PC-9 (cell line): ENCODE results near the gene SCRN3. TPM values are rescaled to one million over a fixed set of nuclear protein-coding genes. Genes with fewer than 3 reads are reported as not detected.

Experiments
- BruUV-seq: library from RNA; stranded (reverse); fragments of 400-500 nt; replicated peaks from 2 replicates; lab custom pipeline; 2021; lab: Mats Ljungman, UMichigan
- CTCF ChIA-PET: fragments of 300-600 bp; sonication (Branson Sonifier 250); formaldehyde crosslinking; loops from one replicate; lab custom pipeline; 2022; ENCODE audit warnings: antibody characterized with exemption; lab: Charles Lee
- POLR2A ChIA-PET: fragments of 300-600 bp; sonication (Branson Sonifier 250); formaldehyde crosslinking; loops from one replicate; lab custom pipeline; 2022; ENCODE audit warnings: antibody characterized with exemption; ENCODE audit not compliant: unreplicated experiment; lab: Charles Lee
- DNase-seq, 2 experiments: peaks; one replicate each; pipeline versions ENCODE4 v3.0.0 to v3.0.0-alpha.2; 2015 to 2022; ENCODE audit warnings: mixed read lengths in 1 of 2
- H2AFZ ChIP-seq: fragments of 200-600 bp; sonication (generic); 2 replicates; pipeline ENCODE4 v1.8.1; 2017; ENCODE audit warnings: antibody characterized with exemption
- H3F3A ChIP-seq: fragments of 200-600 bp; sonication (generic); 2 replicates; pipeline ENCODE4 v1.8.1; 2017; ENCODE audit warnings: antibody characterized with exemption, mild to moderate bottlenecking, low read depth; ENCODE audit not compliant: insufficient read depth
- H3K27ac ChIP-seq: fragments of 200-600 bp; sonication (generic); 2 replicates; pipeline ENCODE4 v1.6.1; 2016; ENCODE audit warnings: mixed run types
- H3K27me3 ChIP-seq: fragments of 200-600 bp; sonication (generic); 2 replicates; pipeline ENCODE4 v1.6.1; 2016; ENCODE audit warnings: low read depth, mixed run types; ENCODE audit not compliant: insufficient read depth
- H3K36me3 ChIP-seq: fragments of 200-600 bp; sonication (generic); 2 replicates; pipeline ENCODE4 v1.6.1; 2016; ENCODE audit warnings: low read depth, mixed run types
- H3K4me1 ChIP-seq: fragments of 200-600 bp; sonication (generic); replicated peaks from 2 replicates; pipeline ENCODE4 v1.6.1; 2016; ENCODE audit warnings: mixed run types; ENCODE audit not compliant: insufficient read depth
- H3K4me2 ChIP-seq: fragments of 200-600 bp; sonication (generic); 2 replicates; pipeline ENCODE4 v1.6.1; 2017; ENCODE audit warnings: mixed run types
- H3K4me3 ChIP-seq: fragments of 200-600 bp; sonication (generic); 2 replicates; pipeline ENCODE4 v1.6.1; 2016; ENCODE audit warnings: mixed run types
- H3K79me2 ChIP-seq: fragments of 200-600 bp; sonication (generic); 2 replicates; pipeline ENCODE4 v1.6.1; 2017; ENCODE audit warnings: low read depth, mixed run types
- H3K9me2 ChIP-seq: fragments of 200-600 bp; sonication (generic); 2 replicates; pipeline ENCODE4 v1.8.1; 2017; ENCODE audit warnings: mild to moderate bottlenecking; ENCODE audit not compliant: insufficient read depth
- H3K9me3 ChIP-seq: fragments of 200-600 bp; sonication (generic); 2 replicates; pipeline ENCODE4 v1.8.1; 2016; ENCODE audit warnings: low read depth; ENCODE audit not compliant: insufficient read depth
- H4K20me1 ChIP-seq: fragments of 200-600 bp; sonication (generic); 2 replicates; pipeline ENCODE4 v1.8.1; 2017; ENCODE audit not compliant: insufficient read depth
- CTCF ChIP-seq: fragments of 200-600 bp; sonication (generic); conservative IDR thresholded peaks from 2 replicates; pipeline ENCODE4 v1.6.1; 2017; ENCODE audit warnings: mixed run types, antibody characterized with exemption, mild to moderate bottlenecking, moderate library complexity
- EZH2 ChIP-seq: fragments of 200-600 bp; sonication (generic); IDR thresholded peaks from 2 replicates; pipeline ENCODE4 v1.8.0; 2017; ENCODE audit warnings: antibody characterized with exemption, low read depth
- intact Hi-C: fragments of 100-400 bp; cut with micrococcal nuclease; formaldehyde crosslinking; loops from one replicate; pipeline ENCODE4 v1.10.0; 2022; ENCODE audit not compliant: unreplicated experiment
- total RNA-seq: library from RNA; stranded (reverse); gene quantifications from 2 replicates; pipeline ENCODE4 v1.2.3, GENCODE V29; 2021

SCRN3 gene
- total RNA-seq, 1 experiment from 2014 or later, result 28.7 TPM

GRCh38 chr2:174439950-174440349 lies 44.4 kb downstream of the SCRN3 start:
- Histone ChIP-seq H3K79me2 (no peaks in the 10 kb centered on the region), H3F3A (peaks cover 7% of the 10 kb centered on the region), H3K27ac (no peak overlapping the region), H3K4me3 (no peak overlapping the region), H3K4me2 (no peak overlapping the region), H3K9me2 (no peaks in the 10 kb centered on the region), H3K36me3 (no peaks in the 10 kb centered on the region), H3K4me1 (peaks cover 19% of the 10 kb centered on the region), H3K9me3 (no peaks in the 10 kb centered on the region), H4K20me1 (no peaks in the 10 kb centered on the region), H2AFZ (no peak overlapping the region), H3K27me3 (no peaks in the 10 kb centered on the region)
- ChIA-PET CTCF (no interaction called here), POLR2A (no interaction called here)
- TF ChIP-seq CTCF (no peak), EZH2 (no peak)
- no TSS peak for BruUV-seq
- intact Hi-C loops, result loop anchor here (5.0 kb wide), 1 partner anchor 43 kb away; the partner anchor contains the start of gene SCRN3
- DNase-seq, result no peak

GRCh38 chr2:174442546-174443510 lies 47.3 kb downstream of the SCRN3 start:
- CTCF ChIA-PET, result interaction anchor here (1.0 to 1.1 kb wide), 2 partner anchors 20 to 306 kb away, joined by 3 read pairs; no protein-coding TSS in a partner anchor
- POLR2A ChIA-PET, result interaction anchor here (0.5 to 0.7 kb wide), 5 partner anchors 9 to 53 kb away, joined by 3 to 22 read pairs (median 5); no protein-coding TSS in a partner anchor
- DNase-seq, result peak; percentile 71 to 79
- Histone ChIP-seq H3K36me3 (no peaks in the 10 kb centered on the region), H3K4me2 (peak overlapping the region; percentile 39), H3K27me3 (no peaks in the 10 kb centered on the region), H3K27ac (no peak overlapping the region; the same call in 1 of the 2 replicates), H3F3A (peaks cover 7% of the 10 kb centered on the region; the same call in 1 of the 2 replicates), H3K79me2 (no peaks in the 10 kb centered on the region), H3K9me3 (no peaks in the 10 kb centered on the region), H2AFZ (no peak overlapping the region), H3K4me1 (peaks cover 19% of the 10 kb centered on the region), H4K20me1 (no peaks in the 10 kb centered on the region), H3K9me2 (no peaks in the 10 kb centered on the region), H3K4me3 (no peak overlapping the region)
- intact Hi-C loops, result loop anchor here (5.0 kb wide), 1 partner anchor 46 kb away; the partner anchor contains the start of gene SCRN3
- no TSS peak for BruUV-seq
- TF ChIP-seq CTCF (no peak), EZH2 (no peak)

GRCh38 chr2:174444761-174445160 lies 49.2 kb downstream of the SCRN3 start:
- CTCF ChIA-PET, result no interaction called here
- no peaks in the 10 kb centered on the region for H3K9me2 ChIP-seq
- POLR2A ChIA-PET, result no interaction called here
- no peaks in the 10 kb centered on the region for H3K9me3 ChIP-seq
- no peaks in the 10 kb centered on the region for H3K79me2 ChIP-seq
- intact Hi-C loops, result loop anchor here (5.0 kb wide), 1 partner anchor 47 kb away; the partner anchor contains the start of gene SCRN3
- H3K4me3 ChIP-seq, result no peak overlapping the region
- H3K27ac ChIP-seq, result no peak overlapping the region
- H3K4me2 ChIP-seq, result no peak overlapping the region
- no peaks in the 10 kb centered on the region for H3K36me3 ChIP-seq
- H3K27me3 ChIP-seq, result no peaks in the 10 kb centered on the region
- peaks cover 19% of the 10 kb centered on the region for H3K4me1 ChIP-seq
- no peak overlapping the region for H2AFZ ChIP-seq
- H3F3A ChIP-seq, result peaks cover 7% of the 10 kb centered on the region; the same call in 1 of the 2 replicates
- TF ChIP-seq EZH2 (no peak), CTCF (no peak)
- no peaks in the 10 kb centered on the region for H4K20me1 ChIP-seq
- no TSS peak for BruUV-seq
- DNase-seq, result no peak
